PC-9 (cell line): ENCODE data around the gene XIRP2. TPM values are rescaled to one million over a fixed set of nuclear protein-coding genes. Genes with fewer than 3 reads are reported as not detected.

Source experiments
- BruUV-seq: library from RNA; stranded (reverse); fragments of 400-500 nt; replicated peaks from 2 replicates; lab custom pipeline; 2021; lab: Mats Ljungman, UMichigan
- CTCF ChIA-PET: fragments of 300-600 bp; sonication (Branson Sonifier 250); formaldehyde crosslinking; loops from one replicate; lab custom pipeline; 2022; ENCODE audit warnings: antibody characterized with exemption; lab: Charles Lee
- POLR2A ChIA-PET: fragments of 300-600 bp; sonication (Branson Sonifier 250); formaldehyde crosslinking; loops from one replicate; lab custom pipeline; 2022; ENCODE audit warnings: antibody characterized with exemption; ENCODE audit not compliant: unreplicated experiment; lab: Charles Lee
- DNase-seq, 2 experiments: peaks; one replicate each; pipeline versions ENCODE4 v3.0.0 to v3.0.0-alpha.2; 2015 to 2022; ENCODE audit warnings: mixed read lengths in 1 of 2
- H2AFZ ChIP-seq: fragments of 200-600 bp; sonication (generic); 2 replicates; pipeline ENCODE4 v1.8.1; 2017; ENCODE audit warnings: antibody characterized with exemption
- H3F3A ChIP-seq: fragments of 200-600 bp; sonication (generic); 2 replicates; pipeline ENCODE4 v1.8.1; 2017; ENCODE audit warnings: antibody characterized with exemption, mild to moderate bottlenecking, low read depth; ENCODE audit not compliant: insufficient read depth
- H3K27ac ChIP-seq: fragments of 200-600 bp; sonication (generic); 2 replicates; pipeline ENCODE4 v1.6.1; 2016; ENCODE audit warnings: mixed run types
- H3K27me3 ChIP-seq: fragments of 200-600 bp; sonication (generic); 2 replicates; pipeline ENCODE4 v1.6.1; 2016; ENCODE audit warnings: low read depth, mixed run types; ENCODE audit not compliant: insufficient read depth
- H3K36me3 ChIP-seq: fragments of 200-600 bp; sonication (generic); 2 replicates; pipeline ENCODE4 v1.6.1; 2016; ENCODE audit warnings: low read depth, mixed run types
- H3K4me1 ChIP-seq: fragments of 200-600 bp; sonication (generic); replicated peaks from 2 replicates; pipeline ENCODE4 v1.6.1; 2016; ENCODE audit warnings: mixed run types; ENCODE audit not compliant: insufficient read depth
- H3K4me2 ChIP-seq: fragments of 200-600 bp; sonication (generic); 2 replicates; pipeline ENCODE4 v1.6.1; 2017; ENCODE audit warnings: mixed run types
- H3K4me3 ChIP-seq: fragments of 200-600 bp; sonication (generic); 2 replicates; pipeline ENCODE4 v1.6.1; 2016; ENCODE audit warnings: mixed run types
- H3K79me2 ChIP-seq: fragments of 200-600 bp; sonication (generic); 2 replicates; pipeline ENCODE4 v1.6.1; 2017; ENCODE audit warnings: low read depth, mixed run types
- H3K9me2 ChIP-seq: fragments of 200-600 bp; sonication (generic); 2 replicates; pipeline ENCODE4 v1.8.1; 2017; ENCODE audit warnings: mild to moderate bottlenecking; ENCODE audit not compliant: insufficient read depth
- H3K9me3 ChIP-seq: fragments of 200-600 bp; sonication (generic); 2 replicates; pipeline ENCODE4 v1.8.1; 2016; ENCODE audit warnings: low read depth; ENCODE audit not compliant: insufficient read depth
- H4K20me1 ChIP-seq: fragments of 200-600 bp; sonication (generic); 2 replicates; pipeline ENCODE4 v1.8.1; 2017; ENCODE audit not compliant: insufficient read depth
- CTCF ChIP-seq: fragments of 200-600 bp; sonication (generic); conservative IDR thresholded peaks from 2 replicates; pipeline ENCODE4 v1.6.1; 2017; ENCODE audit warnings: mixed run types, antibody characterized with exemption, mild to moderate bottlenecking, moderate library complexity
- EZH2 ChIP-seq: fragments of 200-600 bp; sonication (generic); IDR thresholded peaks from 2 replicates; pipeline ENCODE4 v1.8.0; 2017; ENCODE audit warnings: antibody characterized with exemption, low read depth
- intact Hi-C: fragments of 100-400 bp; cut with micrococcal nuclease; formaldehyde crosslinking; loops from one replicate; pipeline ENCODE4 v1.10.0; 2022; ENCODE audit not compliant: unreplicated experiment
- total RNA-seq: library from RNA; stranded (reverse); gene quantifications from 2 replicates; pipeline ENCODE4 v1.2.3, GENCODE V29; 2021

XIRP2 gene
- total RNA-seq, 1 experiment from 2014 or later = not detected

GRCh38 chr2:167122389-167122788 is 234.1 kb downstream of the XIRP2 start:
- H3K4me3 ChIP-seq = no peak overlapping the region
- H3F3A ChIP-seq = no peaks in the 10 kb centered on the region
- no peak overlapping the region for H3K27ac ChIP-seq
- CTCF ChIA-PET = no interaction called here
- no peaks in the 10 kb centered on the region for H3K36me3 ChIP-seq
- no peaks in the 10 kb centered on the region for H3K9me3 ChIP-seq
- POLR2A ChIA-PET = no interaction called here
- H4K20me1 ChIP-seq = no peaks in the 10 kb centered on the region
- TF ChIP-seq CTCF (no peak), EZH2 (no peak)
- no peaks in the 10 kb centered on the region for H3K79me2 ChIP-seq
- DNase-seq = no peak
- intact Hi-C loops = no loop called here
- no peaks in the 10 kb centered on the region for H3K9me2 ChIP-seq
- BruUV-seq = no TSS peak
- H2AFZ ChIP-seq = no peak overlapping the region
- H3K4me2 ChIP-seq = no peak overlapping the region
- no peaks in the 10 kb centered on the region for H3K4me1 ChIP-seq
- H3K27me3 ChIP-seq = no peaks in the 10 kb centered on the region

GRCh38 chr2:167126165-167126564 is 237.9 kb downstream of the XIRP2 start:
- POLR2A ChIA-PET = no interaction called here
- no peak for DNase-seq
- BruUV-seq = no TSS peak
- H3K36me3 ChIP-seq = no peaks in the 10 kb centered on the region
- no peak overlapping the region for H2AFZ ChIP-seq
- H4K20me1 ChIP-seq = no peaks in the 10 kb centered on the region
- no peak overlapping the region for H3K4me2 ChIP-seq
- no peak overlapping the region for H3K27ac ChIP-seq
- H3K4me1 ChIP-seq = no peaks in the 10 kb centered on the region
- no peaks in the 10 kb centered on the region for H3K79me2 ChIP-seq
- no peaks in the 10 kb centered on the region for H3K9me2 ChIP-seq
- CTCF ChIA-PET = interaction anchor here (0.7 kb wide), 1 partner anchor 27 kb away, joined by 3 read pairs; no protein-coding TSS in a partner anchor
- intact Hi-C loops = no loop called here
- H3F3A ChIP-seq = no peaks in the 10 kb centered on the region
- TF ChIP-seq EZH2 (no peak), CTCF (no peak)
- no peaks in the 10 kb centered on the region for H3K27me3 ChIP-seq
- H3K4me3 ChIP-seq = no peak overlapping the region
- no peaks in the 10 kb centered on the region for H3K9me3 ChIP-seq

GRCh38 chr2:167127135-167127534 is 238.9 kb downstream of the XIRP2 start:
- Histone ChIP-seq H3K4me3 (no peak overlapping the region), H3K9me2 (no peaks in the 10 kb centered on the region), H3K9me3 (no peaks in the 10 kb centered on the region), H3K27ac (no peak overlapping the region), H3K4me1 (no peaks in the 10 kb centered on the region), H3F3A (no peaks in the 10 kb centered on the region), H4K20me1 (no peaks in the 10 kb centered on the region), H3K27me3 (no peaks in the 10 kb centered on the region), H3K4me2 (no peak overlapping the region), H3K36me3 (no peaks in the 10 kb centered on the region), H3K79me2 (no peaks in the 10 kb centered on the region), H2AFZ (no peak overlapping the region)
- TF ChIP-seq CTCF (peak; percentile 22; the same call in 1 of the 2 replicates), EZH2 (no peak)
- BruUV-seq = no TSS peak
- ChIA-PET POLR2A (no interaction called here), CTCF (no interaction called here)
- intact Hi-C loops = loop anchor here (1.0 kb wide), 1 partner anchor 85 kb away; no protein-coding TSS in a partner anchor
- no peak for DNase-seq
